Uterus (tissue), 4 donors: Measurements from ENCODE around the gene EFEMP2. TPM values are rescaled to one million over a fixed set of nuclear protein-coding genes. Genes with fewer than 3 reads are reported as not detected.

Experiments used
- DNase-seq, 2 donors: peaks; one replicate each; pipeline ENCODE4 v3.0.0-alpha.2; 2019 to 2020
- H3K27ac ChIP-seq, 2 donors: fragments of 200-600 bp; sonication (generic); 1 replicate in 1 of 2; 2 replicates in 1 of 2; pipeline ENCODE4 v1.5.1; 2016 to 2018
- H3K27me3 ChIP-seq, 2 donors: fragments of 200-600 bp; sonication (generic); one replicate each; pipeline ENCODE4 v1.5.1; 2018 to 2019; ENCODE audit warnings: control low read depth in 1 of 2
- H3K36me3 ChIP-seq, 2 donors: fragments of 200-600 bp; sonication (generic); one replicate each; pipeline ENCODE4 v1.5.1; 2019; ENCODE audit warnings: control low read depth in 1 of 2
- H3K4me1 ChIP-seq, 2 donors: fragments of 200-600 bp; sonication (generic); one replicate each; pipeline ENCODE4 v1.5.1; 2018 to 2019; ENCODE audit warnings: control low read depth in 1 of 2
- H3K4me3 ChIP-seq, 2 donors: fragments of 200-600 bp; sonication (generic); 1 replicate in 1 of 2; 2 replicates in 1 of 2; pipeline ENCODE4 v1.5.1; 2018 to 2019; ENCODE audit warnings: mild to moderate bottlenecking in 1 of 2
- H3K9me3 ChIP-seq, 2 donors: fragments of 200-600 bp; sonication (generic); one replicate each; pipeline ENCODE4 v1.5.1; 2019; ENCODE audit warnings: control low read depth in 1 of 2
- POLR2A ChIP-seq, 2 donors: fragments of 450-650 bp; IDR thresholded peaks; one replicate each; pipeline ENCODE4 v1.6.1; 2016; ENCODE audit warnings: antibody characterized with exemption in 2 of 2, mild to moderate bottlenecking in 1 of 2, moderate library complexity in 1 of 2
- intact Hi-C: fragments of 100-400 bp; cut with DNase I; formaldehyde crosslinking; loops from one replicate; pipeline ENCODE4 v1.15.1; 2023; ENCODE audit warnings: low total_unique reads
- total RNA-seq, 4 donors: library from RNA; depleted of rRNA in 3 of 4; stranded (reverse); fragments of >200 nt in 3 of 4; gene quantifications; one replicate each; pipeline versions ENCODE4 v1.1.0 to v1.2.4, GENCODE V29; 2014 to 2023
- TF ChIP-seq, protein P1 (sequence below), 4 experiments: fragments of 200-600 bp in 2 of 4; fragments of 450-650 bp in 2 of 4; sonication (generic) in 2 of 4; IDR thresholded peaks; one replicate each; pipeline ENCODE4 v1.5.1; 2016 to 2019; ENCODE audit warnings: antibody characterized with exemption in 4 of 4, mild to moderate bottlenecking in 2 of 4, moderate library complexity in 1 of 4
- donor health status: DM: yes; HTN: yes; CAD: no.

Gene EFEMP2
- total RNA-seq, 4 donors from 2014 or later, result 56.1 to 165 (median 87.3) TPM

GRCh38 chr11:65866509-65867283, 5.9 kb downstream of the EFEMP2 start:
- Histone ChIP-seq H3K9me3 (no peaks in the 10 kb centered on the region), H3K4me3 (no peak overlapping the region), H3K27ac (no peak overlapping the region), H3K4me1 (peaks cover 3 to 11% of the 10 kb centered on the region in 2 donors), H3K27me3 (no peaks in the 10 kb centered on the region), H3K36me3 (no peaks in the 10 kb centered on the region)
- TF ChIP-seq POLR2A (IDR thresholded peaks at IDR 0.05), result no peak
- TF ChIP-seq, protein P1, sequence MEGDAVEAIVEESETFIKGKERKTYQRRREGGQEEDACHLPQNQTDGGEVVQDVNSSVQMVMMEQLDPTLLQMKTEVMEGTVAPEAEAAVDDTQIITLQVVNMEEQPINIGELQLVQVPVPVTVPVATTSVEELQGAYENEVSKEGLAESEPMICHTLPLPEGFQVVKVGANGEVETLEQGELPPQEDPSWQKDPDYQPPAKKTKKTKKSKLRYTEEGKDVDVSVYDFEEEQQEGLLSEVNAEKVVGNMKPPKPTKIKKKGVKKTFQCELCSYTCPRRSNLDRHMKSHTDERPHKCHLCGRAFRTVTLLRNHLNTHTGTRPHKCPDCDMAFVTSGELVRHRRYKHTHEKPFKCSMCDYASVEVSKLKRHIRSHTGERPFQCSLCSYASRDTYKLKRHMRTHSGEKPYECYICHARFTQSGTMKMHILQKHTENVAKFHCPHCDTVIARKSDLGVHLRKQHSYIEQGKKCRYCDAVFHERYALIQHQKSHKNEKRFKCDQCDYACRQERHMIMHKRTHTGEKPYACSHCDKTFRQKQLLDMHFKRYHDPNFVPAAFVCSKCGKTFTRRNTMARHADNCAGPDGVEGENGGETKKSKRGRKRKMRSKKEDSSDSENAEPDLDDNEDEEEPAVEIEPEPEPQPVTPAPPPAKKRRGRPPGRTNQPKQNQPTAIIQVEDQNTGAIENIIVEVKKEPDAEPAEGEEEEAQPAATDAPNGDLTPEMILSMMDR (IDR thresholded peaks at IDR 0.05), result no peak
- DNase-seq, result peak; percentile 15 to 16
- intact Hi-C loops, result no loop called here

- intact Hi-C loops, result no loop called here
- Histone ChIP-seq H3K27me3 (no peaks in the 10 kb centered on the region), H3K27ac (no peak overlapping the region), H3K4me3 (no peak overlapping the region), H3K36me3 (no peaks in the 10 kb centered on the region), H3K4me1 (peaks cover 6 to 7% of the 10 kb centered on the region in 2 donors), H3K9me3 (no peaks in the 10 kb centered on the region)
- no peak for TF ChIP-seq POLR2A (IDR thresholded peaks at IDR 0.05)
- TF ChIP-seq, protein P1 (IDR thresholded peaks at IDR 0.05), result no peak
- DNase-seq, result peak; percentile 17 to 18
These were observed 6.9 kb downstream of the EFEMP2 start for GRCh38 chr11:65865550-65866172.

DNA sequence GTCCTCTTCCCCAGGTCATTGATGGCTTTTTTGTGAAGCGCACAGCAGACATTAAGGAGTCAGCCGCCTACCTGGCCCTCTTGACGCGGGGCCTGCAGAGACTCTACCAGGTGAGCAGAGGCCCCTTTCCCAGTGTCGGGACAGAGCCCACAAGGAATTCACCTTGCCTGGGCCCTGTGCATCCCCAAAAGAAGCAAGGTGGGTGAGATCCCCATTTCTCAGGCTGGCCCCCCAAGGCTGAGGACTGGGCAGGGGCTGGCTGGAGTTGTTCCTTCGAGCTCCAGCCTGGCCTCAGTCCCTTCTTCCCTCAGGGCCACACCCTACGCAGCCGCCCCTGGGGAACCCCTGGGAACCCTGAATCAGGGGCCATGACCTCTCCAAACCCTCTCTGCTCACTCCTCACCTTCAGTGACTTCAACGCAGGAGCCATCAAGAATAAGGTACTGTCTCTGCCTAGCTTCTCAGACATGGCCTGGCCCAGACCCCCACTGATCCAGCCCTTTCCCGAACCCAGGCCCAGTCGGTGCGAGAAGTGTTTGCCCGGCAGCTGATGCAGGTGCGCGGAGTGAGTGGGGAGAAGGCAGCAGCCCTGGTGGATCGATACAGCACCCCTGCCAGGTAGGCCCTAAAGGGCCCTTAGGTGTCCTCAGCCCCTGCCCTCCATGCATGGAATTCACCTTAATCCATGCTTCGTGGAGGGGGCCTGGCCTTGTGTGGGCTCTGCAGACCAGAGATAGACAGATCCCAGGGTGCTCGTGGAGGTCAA, 7.7 kb downstream of the EFEMP2 start:
- DNase-seq, result peak; percentile 16 to 17
- no peak overlapping the region for H3K27ac ChIP-seq
- H3K4me1 ChIP-seq, result peaks cover 6 to 7% of the 10 kb centered on the region in 2 donors
- no peak for TF ChIP-seq POLR2A (IDR thresholded peaks at IDR 0.05)
- no peaks in the 10 kb centered on the region for H3K27me3 ChIP-seq
- H3K36me3 ChIP-seq, result no peaks in the 10 kb centered on the region
- H3K9me3 ChIP-seq, result no peaks in the 10 kb centered on the region
- H3K4me3 ChIP-seq, result no peak overlapping the region
- intact Hi-C loops, result no loop called here

- no peak overlapping the region for H3K27ac ChIP-seq
- no peak overlapping the region for H3K4me3 ChIP-seq
- no peaks in the 10 kb centered on the region for H3K27me3 ChIP-seq
- H3K9me3 ChIP-seq, result no peaks in the 10 kb centered on the region
- DNase-seq, result peak; percentile 15 to 19
- H3K4me1 ChIP-seq, result peaks cover 6 to 7% of the 10 kb centered on the region in 2 donors
- no peak for TF ChIP-seq POLR2A (IDR thresholded peaks at IDR 0.05)
- TF ChIP-seq, protein P1 (IDR thresholded peaks at IDR 0.05), result no peak
- intact Hi-C loops, result no loop called here
- H3K36me3 ChIP-seq, result no peaks in the 10 kb centered on the region
These were observed 8.5 kb downstream of the EFEMP2 start for GRCh38 chr11:65863889-65864705.
